ENCODE measurements around the gene DEFB132. TPM values are rescaled to one million over a fixed set of nuclear protein-coding genes. Genes with fewer than 3 reads are reported as not detected.

The DEFB132 gene
- total and polyA plus RNA-seq, 9 of the 15 experiments (the other 6 are each of a cell fraction or from before 2014, with no cell fraction given), result not detected

GRCh38 chr20:290084-290831 is 32.7 kb downstream of the DEFB132 start, which contains the start of gene C20orf96 (continued):
- no peak for TF ChIP-seq KLF10 (CRISPR knock-in tag; IDR thresholded peaks at IDR 0.05)
- no peak for TF ChIP-seq ZNF24 (IDR thresholded peaks at IDR 0.05)
- TF ChIP-seq ZFP30 (CRISPR knock-in tag; IDR thresholded peaks at IDR 0.05; ENCODE audit: borderline replicate concordance), result no peak
- no peak for TF ChIP-seq CHD7 (IDR thresholded peaks at IDR 0.05; ENCODE audit: low read depth, low read length)
- no peak for TF ChIP-seq ZNF316 (IDR thresholded peaks at IDR 0.05)
- TF ChIP-seq ZNF551 (CRISPR knock-in tag; IDR thresholded peaks at IDR 0.05), result no peak
- TF ChIP-seq GATAD2B (IDR thresholded peaks at IDR 0.05; ENCODE audit: borderline replicate concordance), result no peak
- TF ChIP-seq ESRRB (CRISPR knock-in tag; IDR thresholded peaks at IDR 0.05; ENCODE audit: borderline replicate concordance), result no peak
- no peak for TF ChIP-seq RUNX1 (IDR thresholded peaks at IDR 0.05; ENCODE audit: low read depth)
- no peak for TF ChIP-seq ZFP1 (CRISPR knock-in tag; IDR thresholded peaks at IDR 0.05)
- TF ChIP-seq ELF2 (CRISPR knock-in tag; IDR thresholded peaks at IDR 0.05), result no peak
- TF ChIP-seq ZNF75A (CRISPR knock-in tag; IDR thresholded peaks at IDR 0.05), result no peak
- no peak for TF ChIP-seq TRIM24 (IDR thresholded peaks at IDR 0.05)
- 0 out of 2 replicates have a peak, but pooled peaks have one; percentile 36 for TF ChIP-seq ZBED1 (IDR thresholded peaks at IDR 0.05)
- no peak for TF ChIP-seq E2F8 (IDR thresholded peaks at IDR 0.05; ENCODE audit: low read depth, partially characterized antibody)
- TF ChIP-seq SMAD3 (CRISPR knock-in tag; conservative IDR thresholded peaks at IDR 0.05), result no peak
- TF ChIP-seq MCM7 (IDR thresholded peaks at IDR 0.05), result no peak
